GM21723 (cell line): ENCODE results near the gene DLST.

ENCODE experiments used
- ATAC-seq: cut with Tn5 transposase; IDR thresholded peaks from one replicate; pipeline ENCODE4 v1.9.1; 2021; ENCODE audit warnings: mild to moderate bottlenecking, moderate library complexity; ENCODE audit not compliant: unreplicated experiment

Gene DLST

GRCh38 chr14:74881431-74882102, at the start of gene DLST:
Gene DLST (plus strand): TSS chr14:74881916. CDS start chr14:74881954, 38 bp downstream.
- peak; percentile 93 for ATAC-seq

- no peak for ATAC-seq
These were observed 48.9 kb upstream of the DLST start for GRCh38 chr14:74832849-74833248.

DNA sequence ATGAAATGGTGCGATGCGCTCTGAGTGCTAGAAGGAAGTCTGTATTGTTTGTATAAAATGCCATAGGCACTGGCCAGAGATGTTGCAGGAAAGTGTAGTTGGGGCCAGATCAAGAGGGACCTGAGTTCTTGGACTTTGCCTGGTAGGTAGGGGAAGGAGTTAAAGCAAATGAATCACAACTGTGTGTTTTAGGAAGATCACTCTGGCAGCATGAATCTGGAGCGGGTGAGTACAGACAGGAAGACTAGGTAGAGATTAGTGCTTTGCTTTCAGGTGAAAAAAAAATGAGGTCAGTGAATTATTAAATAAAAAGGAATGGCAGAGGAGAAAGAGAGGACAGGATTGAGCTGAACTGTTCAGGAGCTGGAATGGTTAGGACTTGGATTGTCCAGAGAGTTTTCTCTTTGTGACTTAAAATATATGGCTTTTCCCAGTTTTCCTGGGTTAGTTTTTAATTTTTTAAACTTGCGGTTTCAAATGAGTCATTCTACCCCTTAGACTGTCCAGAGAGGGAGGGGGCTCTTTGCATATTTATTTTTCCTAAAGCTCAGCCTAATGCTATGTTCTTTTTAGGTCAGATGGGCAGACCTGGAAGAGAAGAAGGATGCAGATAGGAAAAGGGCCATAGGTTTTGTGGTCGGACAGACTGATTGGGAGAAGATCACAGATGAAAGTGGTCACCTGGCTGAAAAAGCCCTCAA, 46.9 kb upstream of the DLST start:
- ATAC-seq: no peak

GRCh38 chr14:74835645-74836250, 46.0 kb upstream of the DLST start:
- ATAC-seq: peak; percentile 41

GRCh38 chr14:74836251-74836960, 45.3 kb upstream of the DLST start:
- no peak for ATAC-seq

GRCh38 chr14:74838166-74838565, 43.5 kb upstream of the DLST start:
- no peak for ATAC-seq

DNA sequence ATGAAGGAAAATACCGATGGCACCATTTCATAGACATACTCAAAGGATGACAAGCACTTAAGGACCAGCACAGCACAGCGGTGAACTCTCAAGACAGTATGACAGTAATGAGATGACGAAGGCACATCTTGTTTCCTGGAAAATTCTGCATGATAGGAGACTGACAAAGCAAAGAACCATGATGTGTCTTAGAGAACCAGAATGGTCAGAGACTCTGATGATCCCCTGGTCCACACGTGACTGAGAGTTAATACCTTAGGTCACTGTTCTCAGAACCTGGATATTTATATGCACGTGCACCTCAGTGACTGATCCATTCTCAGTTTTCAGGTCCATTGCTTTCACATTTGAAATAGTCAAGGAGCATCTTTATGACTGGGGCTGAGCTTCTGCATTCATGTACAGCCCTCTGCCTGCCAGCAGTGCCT, 41.1 kb upstream of the DLST start:
- ATAC-seq: peak; percentile 50

DNA sequence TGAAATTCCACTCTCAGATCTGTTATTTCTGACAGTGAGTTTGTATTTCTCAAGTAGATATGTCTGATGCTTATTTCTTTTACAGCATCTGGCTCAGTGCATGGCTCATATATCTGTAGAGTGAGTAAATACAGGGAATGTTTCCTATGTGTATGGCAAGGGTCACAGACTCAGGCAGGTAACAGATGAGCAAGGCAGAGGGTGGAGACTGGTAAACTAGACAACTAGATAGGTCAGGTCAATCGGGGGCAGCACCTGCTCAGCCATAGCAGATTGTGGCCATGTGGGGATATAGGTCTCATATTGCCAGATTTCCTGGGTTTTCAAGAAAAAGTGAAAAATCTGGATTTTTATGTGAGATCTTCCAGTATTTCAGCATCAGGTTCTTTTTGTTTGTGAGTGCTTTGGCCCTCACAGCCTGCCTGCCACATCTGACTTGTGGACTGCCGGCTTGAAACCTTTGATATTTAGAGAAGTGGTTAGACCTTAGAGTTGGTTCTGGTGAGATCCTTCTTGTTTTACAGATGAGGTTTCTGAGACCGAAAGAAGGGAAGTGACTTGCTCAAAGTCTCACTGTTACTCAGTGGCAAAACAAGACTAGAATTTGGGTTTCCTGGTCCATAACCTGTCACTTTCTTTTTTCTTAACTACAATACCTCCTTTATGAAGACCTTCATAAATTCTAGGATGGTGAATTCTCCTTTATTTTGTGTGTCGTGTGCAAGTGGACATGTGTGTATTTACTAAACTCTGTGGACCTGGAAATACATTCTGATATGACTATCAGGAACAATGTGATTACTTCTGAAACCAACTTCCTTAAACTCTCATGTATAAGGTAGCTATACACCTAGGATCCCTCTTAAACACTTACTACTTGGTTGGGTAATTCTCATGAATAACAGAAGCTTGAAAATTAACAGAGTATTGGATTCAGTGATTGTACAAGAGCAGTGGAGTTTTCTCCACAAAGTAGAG, 40.2 kb upstream of the DLST start:
- peak; percentile 83 for ATAC-seq

DNA sequence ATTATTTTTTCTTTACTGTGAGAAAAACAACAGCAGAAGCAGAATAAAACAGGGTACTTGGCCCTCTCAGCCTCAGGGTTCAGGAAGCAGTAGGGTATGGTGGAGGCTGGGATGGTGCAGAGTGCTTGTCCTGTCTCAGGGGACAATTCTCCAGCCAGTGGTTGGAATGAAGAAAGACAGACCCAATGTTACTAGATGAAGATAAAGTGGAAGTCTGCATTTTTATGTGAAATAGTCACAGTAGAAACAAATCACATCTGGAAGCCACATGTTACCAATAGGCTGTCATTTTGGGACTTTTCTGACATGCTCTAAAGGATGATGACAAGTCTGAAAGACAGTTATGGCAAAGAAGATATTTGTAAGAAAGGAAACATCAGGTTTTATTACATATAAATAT, 38.1 kb upstream of the DLST start:
- no peak for ATAC-seq

DNA sequence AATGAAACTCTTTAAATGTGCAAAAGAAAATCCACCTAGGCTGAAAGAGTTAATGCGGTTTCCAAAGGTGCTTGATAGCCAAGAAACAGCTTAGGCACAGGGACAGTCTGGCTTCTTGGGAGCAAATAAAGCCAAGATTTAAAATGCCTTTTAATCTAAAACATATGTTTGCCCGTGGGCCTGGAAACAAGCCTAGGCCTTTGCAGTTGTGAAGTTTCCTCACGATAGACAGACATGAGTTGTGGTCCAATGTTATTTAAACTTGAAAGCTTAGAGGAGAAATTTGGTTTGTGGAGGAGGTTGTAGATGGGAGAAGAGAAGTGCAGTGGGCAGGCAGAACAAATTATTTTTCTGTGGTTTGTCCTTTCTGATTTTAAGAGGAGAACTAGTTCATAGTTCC, 35.5 kb upstream of the DLST start:
- no peak for ATAC-seq

GRCh38 chr14:74846968-74847665, 34.6 kb upstream of the DLST start:
- no peak for ATAC-seq

DNA sequence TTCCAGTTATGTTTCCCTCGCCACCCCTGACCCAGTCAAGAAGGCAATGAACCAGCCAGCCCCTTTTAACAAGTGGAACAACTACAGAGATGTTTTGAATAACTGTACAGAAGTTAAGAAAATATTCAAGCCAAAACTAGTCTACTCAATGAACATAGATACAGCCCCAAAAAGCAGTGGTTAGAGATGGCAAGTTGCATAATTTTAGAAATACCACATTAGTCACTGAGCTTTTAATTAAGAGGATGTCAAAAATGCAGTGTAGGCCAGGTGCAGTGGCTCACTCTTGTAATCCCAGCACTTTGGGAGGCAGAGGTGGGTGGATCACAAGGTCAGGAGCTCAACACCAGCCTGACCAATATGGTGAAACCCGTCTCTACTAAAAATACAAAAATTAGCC, 32.9 kb upstream of the DLST start:
- ATAC-seq: no peak

DNA sequence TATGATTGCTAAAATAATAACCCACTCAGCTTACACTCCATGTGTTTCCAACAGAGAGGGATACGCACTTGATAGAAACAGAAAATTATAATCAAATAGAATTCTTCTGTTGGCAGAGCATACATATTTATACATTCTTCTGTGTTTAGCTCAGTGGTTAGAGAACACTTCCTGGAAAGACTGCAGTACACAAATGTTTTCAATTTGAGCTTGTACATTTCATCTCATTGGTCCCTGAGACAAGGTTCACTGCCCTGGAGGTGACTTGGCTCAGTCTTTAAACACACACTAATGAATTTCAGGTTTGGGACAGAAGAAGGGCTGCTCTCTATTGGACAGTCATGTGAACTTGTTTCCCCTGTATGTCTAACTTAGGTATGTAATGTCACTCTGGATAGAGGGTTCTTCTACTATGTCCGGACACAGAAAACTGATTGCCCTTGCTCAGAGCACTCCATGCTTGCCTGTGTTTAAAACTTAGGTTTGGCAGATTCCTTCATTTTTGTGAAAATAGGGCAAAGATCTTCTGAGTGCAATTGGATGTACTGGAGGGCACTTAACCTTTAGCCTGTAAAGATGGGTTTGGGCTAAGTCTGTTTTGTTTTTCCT, 28.7 kb upstream of the DLST start:
- no peak for ATAC-seq

- no peak for ATAC-seq
These were observed 28.1 kb upstream of the DLST start for GRCh38 chr14:74853581-74853980.

GRCh38 chr14:74855021-74855420, 26.7 kb upstream of the DLST start:
- no peak for ATAC-seq

- ATAC-seq: no peak
These were observed 25.8 kb upstream of the DLST start for GRCh38 chr14:74855945-74856344.

GRCh38 chr14:74856366-74856765, 25.4 kb upstream of the DLST start:
- no peak for ATAC-seq

GRCh38 chr14:74858022-74858421, 23.7 kb upstream of the DLST start:
- no peak for ATAC-seq
